SU-DHL-6 (cell line): ENCODE measurements around the gene KCNAB3.
"Not testable (repeated sequence)": the region's sequence is repeated elsewhere in the genome, so short reads cannot be mapped to it uniquely, and the experiment has no call there.

ENCODE experiments used
- EZH2phosphoT487 ChIP-seq: fragments of 200-600 bp; sonication (generic), shearing (Covaris generic); conservative IDR thresholded peaks from 2 replicates; pipeline ENCODE4 v1.6.1; 2018; ENCODE audit warnings: mild to moderate bottlenecking, antibody characterized with exemption, low read length, moderate library complexity, mixed read lengths
- TF ChIP-seq, protein P1 (sequence below): fragments of 200-600 bp; sonication (generic); IDR thresholded peaks from one replicate; pipeline ENCODE4 v1.5.1; 2017; ENCODE audit warnings: antibody characterized with exemption, mild to moderate bottlenecking, low read length, moderate library complexity; ENCODE audit not compliant: insufficient read depth, poor library complexity, severe bottlenecking

DNA sequence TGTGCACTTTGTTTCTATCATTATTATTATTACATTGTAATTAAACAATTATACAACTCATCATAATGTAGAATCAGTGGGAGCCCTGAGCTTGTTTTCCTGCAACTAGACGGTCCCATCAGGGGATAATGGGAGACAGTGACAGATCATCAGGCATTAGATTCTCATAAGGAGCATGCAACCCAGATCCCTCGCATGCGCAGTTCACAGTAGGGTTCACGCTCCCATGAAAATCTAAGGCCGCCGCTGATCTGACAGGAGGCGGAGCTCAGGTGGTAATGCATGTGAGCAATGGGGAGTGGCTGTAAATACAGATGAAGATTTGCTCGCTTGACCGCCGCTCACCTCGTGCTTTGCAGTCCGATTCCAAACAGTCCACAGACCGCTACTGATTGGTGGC, 23.6 kb upstream of the KCNAB3 start:
- TF ChIP-seq, protein P1, sequence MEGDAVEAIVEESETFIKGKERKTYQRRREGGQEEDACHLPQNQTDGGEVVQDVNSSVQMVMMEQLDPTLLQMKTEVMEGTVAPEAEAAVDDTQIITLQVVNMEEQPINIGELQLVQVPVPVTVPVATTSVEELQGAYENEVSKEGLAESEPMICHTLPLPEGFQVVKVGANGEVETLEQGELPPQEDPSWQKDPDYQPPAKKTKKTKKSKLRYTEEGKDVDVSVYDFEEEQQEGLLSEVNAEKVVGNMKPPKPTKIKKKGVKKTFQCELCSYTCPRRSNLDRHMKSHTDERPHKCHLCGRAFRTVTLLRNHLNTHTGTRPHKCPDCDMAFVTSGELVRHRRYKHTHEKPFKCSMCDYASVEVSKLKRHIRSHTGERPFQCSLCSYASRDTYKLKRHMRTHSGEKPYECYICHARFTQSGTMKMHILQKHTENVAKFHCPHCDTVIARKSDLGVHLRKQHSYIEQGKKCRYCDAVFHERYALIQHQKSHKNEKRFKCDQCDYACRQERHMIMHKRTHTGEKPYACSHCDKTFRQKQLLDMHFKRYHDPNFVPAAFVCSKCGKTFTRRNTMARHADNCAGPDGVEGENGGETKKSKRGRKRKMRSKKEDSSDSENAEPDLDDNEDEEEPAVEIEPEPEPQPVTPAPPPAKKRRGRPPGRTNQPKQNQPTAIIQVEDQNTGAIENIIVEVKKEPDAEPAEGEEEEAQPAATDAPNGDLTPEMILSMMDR = not testable (repeated sequence)
- not testable (repeated sequence) for TF ChIP-seq EZH2phosphoT487
